CD4-positive, alpha-beta T cell treated with Interferon alpha-2 for 1 hour (primary cell): ENCODE results near the gene TUBB4A.
A peak's percentile ranks its signal among the peaks of the same experiment; 100 is the strongest.
"Not testable (repeated sequence)": the region's sequence is repeated elsewhere in the genome, so short reads cannot be mapped to it uniquely, and the experiment has no call there.

Source experiments
- DNase-seq, 2 donors: peaks; one replicate each; pipeline ENCODE4 v3.0.0-alpha.2; 2020 to 2022

Gene TUBB4A

DNA sequence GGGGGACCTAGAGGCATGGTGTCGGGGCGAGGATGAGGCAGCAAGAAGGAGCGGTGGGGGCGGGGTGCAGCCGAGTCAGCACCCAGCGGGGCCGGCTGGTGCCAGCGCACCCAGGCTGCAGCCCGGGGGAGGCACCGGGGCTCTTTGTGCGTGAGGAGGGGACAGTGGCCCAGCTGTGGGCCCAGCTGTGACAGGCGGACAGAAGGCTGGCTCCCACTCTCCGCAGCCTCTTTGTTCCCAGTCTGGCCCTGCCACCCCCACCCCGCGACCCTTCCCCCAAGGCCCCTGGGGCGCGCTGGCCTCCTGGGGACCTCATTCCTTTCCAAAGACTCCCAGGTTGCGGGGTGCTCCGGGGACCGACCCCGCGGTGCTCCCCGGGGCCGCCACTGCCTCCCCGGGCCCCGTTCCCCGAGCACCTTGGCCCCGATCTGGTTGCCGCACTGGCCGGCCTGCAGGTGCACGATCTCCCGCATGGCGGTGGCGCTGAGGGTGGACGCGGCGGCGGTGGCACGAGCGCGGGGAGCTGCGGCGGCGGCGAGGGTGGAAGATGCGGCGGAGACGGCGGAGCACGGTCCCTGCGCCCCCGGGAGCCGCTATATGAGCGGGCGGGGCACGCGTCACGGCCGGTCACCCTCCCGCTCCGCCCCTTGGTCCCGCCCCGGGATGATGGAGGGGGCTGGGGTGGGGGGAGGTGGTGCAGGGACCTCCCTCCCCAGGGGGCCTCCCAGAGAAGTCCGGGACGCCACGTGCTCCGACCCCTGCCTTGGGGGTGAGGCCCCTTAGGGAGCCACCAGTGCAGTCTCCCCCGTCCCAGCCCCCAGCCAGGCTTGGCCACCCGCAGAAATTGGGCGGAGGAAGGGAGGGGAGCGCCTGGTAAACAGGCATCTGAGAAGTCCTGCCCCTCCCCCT lies at the start of gene TUBB4A:
Gene TUBB4A (minus strand): TSS at position 570 of the 909 bp plus-strand sequence. CDS start 97 bp downstream, at position 473.
- peak; percentile 4 to 55 for DNase-seq

GRCh38 chr19:6551091-6551490 lies 49.0 kb upstream of the TUBB4A start:
- DNase-seq, result no peak

- DNase-seq, result not testable (repeated sequence)
Measured at GRCh38 chr19:6550679-6551078, 48.6 kb upstream of the TUBB4A start.

- peak; percentile 8 to 45 for DNase-seq
Measured at GRCh38 chr19:6543866-6544347, 41.8 kb upstream of the TUBB4A start.

DNA sequence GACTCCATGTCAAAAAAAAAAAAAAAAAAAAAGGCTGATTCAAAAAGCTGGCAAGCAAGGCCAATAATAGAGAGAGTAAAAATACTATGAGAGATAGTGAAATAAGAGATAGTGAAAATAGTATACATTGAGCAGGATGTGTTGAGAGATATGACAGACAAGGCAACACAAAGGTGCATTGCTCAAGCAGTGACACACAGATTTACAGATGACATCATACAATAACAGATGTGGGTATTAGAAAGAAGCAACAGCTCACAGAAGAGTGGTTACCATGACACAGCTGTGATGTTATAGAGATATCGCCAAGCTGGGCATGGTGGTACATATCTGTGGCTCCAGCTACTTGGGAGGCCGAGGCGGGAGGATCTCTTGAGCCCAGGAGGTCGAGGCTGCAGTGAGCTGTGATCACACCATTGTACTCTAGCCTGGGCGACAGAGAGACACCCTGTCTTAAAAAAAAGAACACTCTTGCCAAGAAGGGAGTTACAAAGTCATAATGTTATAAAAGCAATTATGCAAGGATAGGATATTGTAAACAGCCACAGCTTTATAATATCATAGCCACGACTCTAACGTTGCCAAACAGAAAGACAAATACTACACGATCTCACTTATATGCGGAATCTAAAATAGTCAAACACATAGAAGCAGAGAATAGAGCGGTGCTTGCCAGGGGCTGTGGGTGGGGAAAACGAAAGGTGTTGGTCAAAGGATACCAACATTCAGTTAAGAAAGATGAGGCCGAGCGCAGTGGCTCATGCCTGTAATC lies 39.0 kb upstream of the TUBB4A start:
- no peak for DNase-seq

DNA sequence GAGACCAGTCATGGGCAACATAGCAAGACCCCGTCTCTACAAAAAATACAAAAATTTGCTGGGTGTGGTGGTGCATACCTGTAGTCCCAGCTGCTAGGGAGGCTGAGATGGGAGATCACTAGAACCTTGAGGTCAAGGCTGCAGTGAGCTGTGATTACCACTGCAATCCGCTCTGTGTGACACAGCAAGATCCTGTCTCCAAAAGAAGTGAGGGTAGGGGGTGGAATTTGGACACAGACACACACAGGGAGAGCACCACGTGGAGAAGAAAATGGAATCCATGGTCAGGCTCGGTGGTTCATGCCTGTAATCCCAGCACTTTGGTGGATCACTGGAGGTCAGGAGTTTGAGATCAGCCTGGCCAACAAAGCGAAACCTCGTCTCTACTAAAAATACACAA lies 37.4 kb upstream of the TUBB4A start:
- no peak for DNase-seq

DNA sequence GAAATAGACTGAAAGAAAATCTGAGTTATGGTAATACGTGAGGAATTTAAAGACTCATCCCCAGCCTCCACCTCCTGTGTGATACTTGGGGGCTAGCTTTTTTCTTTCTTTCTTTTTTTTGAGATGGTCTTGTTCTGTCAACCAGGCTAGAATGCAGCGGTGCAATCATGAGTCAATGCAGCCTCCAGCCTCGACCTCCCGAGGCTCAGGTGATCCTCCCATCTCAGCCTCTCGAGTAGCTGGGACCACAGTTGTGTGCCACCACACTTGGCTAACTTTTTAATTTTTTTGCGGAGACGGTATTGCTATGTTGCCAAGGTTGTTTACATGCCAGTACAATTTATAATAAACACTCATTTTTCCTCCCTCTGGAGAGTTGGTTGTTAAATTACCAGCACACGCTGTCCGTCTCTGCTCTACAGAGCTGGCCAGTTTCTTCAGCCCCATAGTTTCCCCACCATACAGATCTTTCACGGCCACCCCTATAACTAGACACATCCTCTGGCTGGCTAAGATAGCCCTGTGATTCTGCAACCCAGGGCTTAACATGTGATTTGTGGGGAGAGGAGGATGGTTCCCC lies 33.5 kb upstream of the TUBB4A start:
- DNase-seq, result no peak

GRCh38 chr19:6534451-6535093 lies 32.5 kb upstream of the TUBB4A start:
- no peak for DNase-seq

DNA sequence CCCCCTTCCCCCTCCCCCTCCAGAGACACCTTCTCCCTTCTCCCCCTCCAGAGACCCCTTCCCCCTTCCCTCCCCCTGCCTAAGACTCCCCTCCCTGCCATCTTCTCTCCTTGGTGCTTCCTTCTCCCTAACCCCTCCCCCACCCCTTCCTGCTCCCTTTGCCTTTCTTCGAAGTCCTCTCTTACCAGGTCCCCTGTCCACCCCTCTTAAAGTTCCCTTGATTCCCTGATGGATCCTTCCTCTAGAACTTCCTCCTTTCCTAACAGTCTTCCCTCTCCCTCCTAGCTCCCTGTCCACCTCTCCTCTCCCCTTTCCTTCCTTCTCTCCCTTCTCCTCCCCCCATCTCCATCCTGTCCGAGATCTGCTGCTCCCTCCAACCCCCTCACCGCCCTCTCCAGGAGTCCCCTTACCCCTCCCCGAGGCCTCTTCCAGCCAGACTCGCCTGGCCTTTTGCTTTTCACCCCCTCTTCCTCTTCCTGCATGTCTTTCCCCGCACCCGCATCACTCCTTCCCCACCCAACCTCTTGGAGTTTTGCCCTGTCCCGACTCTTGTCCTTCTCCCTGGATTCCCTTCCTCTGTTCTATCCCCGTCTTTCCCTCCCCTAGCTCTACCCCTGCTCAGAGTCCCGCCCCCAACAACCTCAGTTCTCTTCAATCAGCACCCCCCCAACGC lies 31.8 kb upstream of the TUBB4A start:
- no peak for DNase-seq

- no peak for DNase-seq
Measured at GRCh38 chr19:6533000-6533328, 30.9 kb upstream of the TUBB4A start.

GRCh38 chr19:6532244-6532999 lies 30.3 kb upstream of the TUBB4A start:
- DNase-seq, result peak; percentile 46 to 57

DNA sequence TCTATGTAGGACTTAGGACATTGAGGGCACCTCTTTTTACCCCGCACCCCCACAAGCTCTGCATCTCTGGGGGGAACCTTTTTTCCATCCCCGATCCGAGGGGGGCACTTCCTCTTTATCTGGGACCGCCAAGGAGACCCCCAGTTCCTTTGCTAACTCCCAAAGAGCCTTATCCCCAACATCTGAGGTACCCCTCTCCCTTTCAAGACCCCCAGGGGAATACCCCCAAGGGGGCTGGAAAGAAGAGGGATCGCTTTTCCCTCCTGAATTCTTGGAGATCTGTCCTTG lies 29.8 kb upstream of the TUBB4A start:
- DNase-seq, result no peak

DNA sequence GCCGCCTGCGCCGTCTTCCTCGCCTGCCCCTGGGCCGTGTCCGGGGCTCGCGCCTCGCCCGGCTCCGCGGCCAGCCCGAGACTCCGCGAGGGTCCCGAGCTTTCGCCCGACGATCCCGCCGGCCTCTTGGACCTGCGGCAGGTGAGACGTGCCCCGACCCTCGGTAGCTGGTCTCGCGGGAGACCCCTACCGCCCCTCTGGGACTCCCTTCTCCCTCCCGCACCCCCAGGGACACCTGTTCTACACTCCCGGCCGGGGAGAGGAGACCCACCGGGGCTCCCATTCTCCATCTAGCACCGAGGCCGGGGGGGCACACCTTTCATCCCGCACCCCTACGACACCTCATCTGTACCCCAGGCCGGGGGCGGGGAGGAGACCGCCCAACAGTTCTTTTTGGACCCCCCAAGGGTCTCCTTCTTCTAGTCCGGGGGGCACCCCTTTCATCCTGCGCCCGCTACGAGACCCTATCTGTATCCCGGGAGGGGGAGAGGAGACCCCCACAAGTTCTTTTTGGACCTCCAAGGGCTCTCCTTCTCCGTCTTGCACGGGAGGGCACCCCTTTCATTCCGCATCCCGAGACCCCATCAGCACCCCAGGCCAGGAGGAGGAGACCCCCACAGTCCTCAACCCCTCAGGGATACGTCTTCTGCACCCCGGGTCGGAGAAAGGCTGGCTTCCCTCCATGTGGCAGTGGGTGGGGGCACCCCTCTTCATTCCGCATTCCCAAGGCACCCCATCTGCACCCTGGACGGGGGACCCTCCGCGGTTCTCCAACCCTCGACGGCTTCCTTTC lies 29.2 kb upstream of the TUBB4A start:
- DNase-seq, result no peak

GRCh38 chr19:6530386-6531162 lies 28.5 kb upstream of the TUBB4A start, which contains the start of gene TNFSF9:
TSS of gene TNFSF9 (plus strand) at chr19:6531026. CDS start at chr19:6531037, 11 bp downstream.
- DNase-seq, result peak; percentile 81 to 90

DNA sequence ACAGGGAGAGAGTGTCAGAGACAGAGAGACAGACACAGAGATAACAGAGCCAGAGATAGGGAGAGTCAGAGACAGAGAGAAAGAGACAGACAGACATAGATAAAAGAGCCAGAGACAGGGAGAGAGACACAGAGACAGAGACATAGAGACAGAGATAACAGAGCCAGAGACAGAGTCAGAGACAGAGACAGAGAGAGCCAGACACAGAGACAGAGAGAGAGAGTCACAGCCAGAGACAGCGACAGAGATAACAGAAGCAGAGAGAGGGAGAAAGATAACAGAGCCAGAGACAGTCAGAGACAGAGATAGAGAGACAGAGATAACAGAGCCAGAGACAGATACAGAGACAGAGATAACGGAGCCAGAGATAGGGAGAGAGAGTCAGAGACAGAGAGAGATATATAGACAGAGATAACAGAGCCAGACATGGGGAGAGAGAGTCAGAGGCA lies 27.9 kb upstream of the TUBB4A start:
- no peak for DNase-seq

GRCh38 chr19:6529351-6529750 lies 27.2 kb upstream of the TUBB4A start:
- no peak for DNase-seq

- peak in 1 of 2 donors; percentile 37 for DNase-seq
Measured at GRCh38 chr19:6528544-6529121, 26.5 kb upstream of the TUBB4A start.

DNA sequence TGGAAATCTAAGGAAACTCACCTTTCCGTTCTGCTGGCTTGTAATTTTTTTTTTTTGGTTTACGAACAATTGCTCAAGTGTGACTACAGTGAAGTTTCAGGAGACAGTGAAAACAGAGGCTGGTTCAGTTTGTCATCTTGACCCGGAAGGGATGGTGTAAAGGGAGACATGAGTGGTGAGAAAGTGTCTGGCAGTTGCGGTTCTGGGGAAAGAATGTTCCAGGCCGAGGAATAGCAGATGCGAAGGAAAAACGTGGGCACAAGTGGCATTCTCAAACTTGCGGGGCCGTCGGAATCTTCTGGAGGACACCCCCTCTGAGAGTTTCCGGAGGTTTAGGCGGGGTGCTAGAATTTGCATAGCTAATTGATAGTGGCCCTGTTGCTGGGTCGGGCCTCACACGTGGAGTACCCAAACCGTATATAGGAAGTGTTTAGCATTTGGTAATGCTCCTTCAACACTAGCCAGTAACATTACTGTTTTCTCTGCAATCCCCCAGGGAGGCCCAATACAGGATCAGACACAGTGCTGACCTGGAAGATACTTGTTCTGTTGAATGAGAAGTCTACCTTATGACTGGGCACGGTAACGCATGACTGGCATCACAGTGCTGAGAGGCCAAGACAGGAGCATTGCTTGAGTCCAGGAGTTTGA lies 25.9 kb upstream of the TUBB4A start:
- peak; percentile 22 to 34 for DNase-seq

- DNase-seq, result no peak
Measured at GRCh38 chr19:6524311-6524710, 22.2 kb upstream of the TUBB4A start.
